Stimulated activated CD8-positive, alpha-beta memory T cell treated with anti-CD3 and anti-CD28 coated beads, Interleukin-7, amount 100 ng/mL, for 1 hour (primary cell): ENCODE measurements around the gene FAM83C.

Source experiments
- DNase-seq, 2 donors: peaks; one replicate each; pipeline ENCODE4 v3.0.0-alpha.2; 2020; ENCODE audit warnings: low read depth in 2 of 2

The FAM83C gene

DNA sequence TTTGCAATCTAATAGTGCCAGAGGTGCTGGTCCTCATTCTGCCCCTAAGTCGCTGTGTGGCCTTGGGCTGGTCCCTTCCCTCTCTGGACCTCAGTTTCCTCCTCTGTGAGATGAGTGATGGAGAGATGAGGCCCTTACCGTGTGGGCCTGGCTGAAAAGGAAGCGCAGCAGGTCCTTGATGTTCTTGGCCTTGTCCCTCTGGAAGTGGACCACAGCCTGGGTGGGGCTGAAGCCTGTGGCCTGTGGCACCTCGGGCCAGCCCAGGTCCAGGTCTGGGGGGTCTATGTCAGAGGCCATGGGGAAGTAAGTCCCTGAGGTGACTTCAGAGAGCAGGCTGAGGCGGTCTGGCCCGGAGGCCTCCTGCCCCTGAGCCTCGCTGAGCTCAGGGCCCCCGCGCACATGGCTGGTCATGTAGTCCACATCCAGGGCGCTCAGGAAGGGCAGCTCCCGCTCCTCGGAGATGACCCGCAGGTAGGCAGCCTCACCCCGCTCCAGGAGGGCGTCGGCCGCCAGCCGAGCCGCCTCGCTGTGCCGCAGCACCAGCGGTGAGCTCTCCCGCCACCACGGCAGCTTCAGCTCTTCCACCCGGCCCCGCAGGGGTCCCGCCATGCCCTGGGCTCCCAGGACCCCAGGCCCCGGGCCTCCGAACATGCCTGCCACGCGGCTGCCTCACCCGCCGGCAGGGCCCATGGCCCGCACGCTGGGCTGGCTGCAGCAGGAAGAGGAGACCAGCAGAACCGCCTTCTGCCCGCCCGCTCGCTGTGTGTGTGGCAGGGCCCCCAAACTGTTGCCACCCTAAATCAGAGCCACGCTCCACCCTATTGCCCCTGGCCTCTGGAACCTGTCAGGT is at the start of gene FAM83C:
Gene FAM83C (minus strand): TSS at position 772 of the 850 bp plus-strand sequence. CDS start 121 bp downstream, at position 651.
- no peak for DNase-seq

- no peak for DNase-seq
Measured at GRCh38 chr20:35341366-35342028, 49.3 kb upstream of the FAM83C start.

DNA sequence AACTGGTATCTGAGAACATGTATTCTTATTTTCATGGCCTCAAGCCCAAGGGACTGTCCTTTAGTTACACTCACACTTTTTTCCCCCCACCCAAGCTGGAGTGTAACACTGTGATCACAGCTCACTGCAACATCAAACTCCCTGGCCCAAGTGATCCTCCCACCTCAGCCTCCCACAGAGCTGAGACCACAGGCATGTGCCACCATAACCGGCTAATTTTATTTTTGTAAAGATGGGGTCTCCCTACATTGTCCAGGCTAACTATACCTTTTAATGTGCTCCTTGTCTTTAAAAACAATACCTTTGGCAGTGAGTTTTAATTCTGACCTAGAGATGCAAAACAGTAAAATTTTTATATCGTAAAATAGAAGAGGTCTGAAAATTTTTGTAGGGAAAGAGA is 48.2 kb upstream of the FAM83C start:
- no peak for DNase-seq

- no peak for DNase-seq
Measured at GRCh38 chr20:35339636-35340035, 47.4 kb upstream of the FAM83C start.

DNA sequence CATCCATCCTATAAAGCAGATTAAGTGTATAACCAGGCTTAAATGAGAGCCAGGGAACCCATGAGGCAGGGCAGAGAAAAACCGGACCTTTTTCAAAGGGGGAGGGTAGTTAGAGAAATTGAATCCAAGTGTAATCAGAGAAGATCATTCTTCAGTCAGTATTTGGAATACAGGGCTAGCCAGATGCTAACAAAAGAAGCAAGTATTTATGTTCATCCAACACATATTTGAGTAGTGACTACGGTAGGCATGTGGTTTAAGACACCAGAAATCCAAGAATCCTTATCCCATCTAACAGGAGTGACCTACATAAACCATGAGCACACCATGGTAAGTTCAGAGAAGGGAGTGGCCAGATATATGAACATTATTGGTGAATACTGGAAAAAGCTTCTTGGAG is 46.8 kb upstream of the FAM83C start:
- DNase-seq, result no peak

DNA sequence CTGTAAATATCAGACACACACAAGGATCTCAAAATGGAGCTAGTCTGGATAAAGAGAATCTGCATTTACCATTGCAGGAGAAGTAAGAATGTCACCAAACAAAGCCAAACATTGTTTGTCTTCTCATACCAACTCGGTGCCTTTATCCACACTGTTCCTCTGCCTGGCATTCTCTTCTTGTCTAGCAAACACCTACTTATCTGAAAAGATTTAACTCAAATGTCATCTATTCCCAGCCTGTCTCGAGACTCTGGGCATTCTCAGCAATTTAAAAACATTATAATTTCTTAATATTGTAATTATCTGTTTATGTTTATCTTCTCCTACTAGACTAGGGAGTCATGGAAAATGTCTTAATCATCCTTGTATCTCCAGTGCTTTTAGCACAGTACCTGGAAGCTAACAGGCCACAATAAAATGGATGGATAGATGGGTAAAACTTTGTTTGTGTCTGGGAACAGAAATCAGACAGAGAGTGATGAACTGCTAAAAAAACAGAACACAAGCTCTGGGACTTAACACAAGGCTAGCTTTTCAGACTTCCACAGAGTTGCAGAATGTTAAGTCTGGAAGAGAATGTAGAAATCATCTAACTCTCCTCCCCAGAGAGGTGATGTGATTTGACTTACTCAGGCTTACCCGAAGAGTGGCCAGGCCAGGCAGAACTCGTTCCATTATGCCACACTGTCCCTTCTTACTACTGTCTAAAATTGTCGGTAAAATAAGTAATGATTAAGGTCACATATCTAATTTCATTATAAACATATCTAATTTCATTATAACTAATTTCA is 42.3 kb upstream of the FAM83C start:
- DNase-seq, result no peak

GRCh38 chr20:35333606-35334005 is 41.4 kb upstream of the FAM83C start:
- no peak for DNase-seq

DNA sequence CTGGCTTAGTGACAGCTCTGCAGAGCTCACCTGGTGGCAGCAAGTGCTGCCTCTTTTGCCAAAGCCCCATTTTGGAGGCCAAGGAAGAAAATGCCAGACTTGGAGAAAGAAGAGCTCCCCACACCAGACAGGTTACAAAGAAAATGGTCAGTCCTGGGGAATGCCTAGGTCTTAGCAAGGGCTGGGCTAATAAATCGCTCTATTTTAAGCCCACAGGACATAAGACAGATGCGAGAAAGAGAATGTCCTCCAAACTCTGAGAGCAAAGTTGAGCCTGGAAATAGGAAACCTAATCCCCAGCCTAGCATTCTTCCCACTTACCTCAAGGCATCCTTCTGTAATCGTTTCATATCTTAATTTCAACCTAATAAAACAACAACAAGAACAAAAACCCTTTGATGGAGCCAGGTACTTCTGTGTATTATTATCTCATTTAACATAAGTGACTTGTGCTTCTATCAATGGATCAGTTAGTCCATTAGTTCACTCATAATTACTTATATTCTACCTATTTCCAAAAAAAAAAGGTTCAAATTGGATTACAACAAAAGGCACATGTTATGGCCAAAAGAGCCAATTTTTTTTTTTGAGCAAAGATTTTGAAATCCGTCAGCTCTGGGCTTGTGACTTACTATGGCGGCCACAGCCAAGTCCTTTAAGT is 40.4 kb upstream of the FAM83C start:
- DNase-seq, result no peak

GRCh38 chr20:35329435-35330139 is 37.4 kb upstream of the FAM83C start:
- DNase-seq, result no peak

DNA sequence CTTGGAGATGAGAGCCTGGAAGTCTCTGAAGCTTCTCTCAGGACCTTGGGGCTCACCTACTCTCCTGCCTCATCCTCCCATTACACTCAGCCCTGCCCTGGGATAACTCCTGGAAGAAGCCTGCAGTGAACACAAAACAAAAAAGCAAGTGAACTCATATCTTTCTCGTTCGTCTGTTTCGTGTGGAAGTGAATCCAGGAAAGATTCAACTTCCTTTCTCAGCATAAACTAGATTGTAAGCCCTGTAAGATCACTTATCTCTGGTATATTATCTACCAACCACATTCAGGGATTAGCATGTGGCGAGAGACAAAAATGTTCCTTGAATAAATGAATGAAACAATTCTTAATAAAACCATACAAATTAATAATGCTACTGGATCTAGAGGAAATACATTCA is 36.5 kb upstream of the FAM83C start:
- no peak for DNase-seq

GRCh38 chr20:35328095-35328685 is 36.0 kb upstream of the FAM83C start:
- DNase-seq, result no peak

DNA sequence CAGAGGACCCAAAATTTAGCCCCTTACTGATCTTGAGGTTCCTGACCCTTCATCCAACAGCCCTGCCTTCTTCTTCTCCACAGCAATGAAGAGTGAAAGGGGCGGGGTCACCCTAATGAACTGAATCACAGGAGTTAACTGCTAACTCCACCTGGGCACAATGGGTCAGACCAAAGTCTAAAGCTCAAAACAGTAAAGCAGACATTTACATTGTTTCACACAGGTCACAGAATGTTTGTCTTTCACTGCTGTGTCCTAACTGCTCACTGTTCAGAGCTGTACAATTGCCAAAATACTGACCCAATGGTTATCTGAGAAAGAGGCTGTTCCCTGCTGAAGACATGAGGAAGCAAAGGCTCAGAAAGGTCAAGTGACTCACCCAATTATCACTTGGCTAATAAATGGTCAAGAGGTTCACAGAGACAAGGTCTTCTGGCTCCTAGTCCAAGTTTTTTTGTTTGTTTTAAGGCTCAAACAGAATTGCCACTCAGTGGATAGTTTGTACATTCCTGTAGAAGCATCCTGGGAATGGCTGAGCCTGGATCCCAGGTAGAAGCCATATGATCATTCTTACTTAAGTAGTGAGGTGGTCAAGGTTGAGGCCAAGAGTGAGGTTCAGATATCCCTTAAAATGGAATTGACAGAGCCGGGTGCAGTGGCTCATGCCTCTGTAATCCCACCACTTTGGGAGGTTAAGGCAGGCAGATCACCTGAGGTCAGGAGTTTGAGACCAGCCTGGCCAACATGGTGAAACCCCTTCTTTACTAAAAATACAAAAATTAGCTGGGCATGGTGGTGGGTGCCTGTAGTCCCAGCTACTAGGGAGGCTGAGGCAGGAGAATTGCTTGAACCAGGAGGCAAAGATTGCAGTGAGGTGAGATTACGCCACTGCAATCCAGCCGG is 35.1 kb upstream of the FAM83C start:
- no peak for DNase-seq

- DNase-seq, result no peak
Measured at GRCh38 chr20:35326740-35327073, 34.5 kb upstream of the FAM83C start.

GRCh38 chr20:35326021-35326739 is 34.0 kb upstream of the FAM83C start:
- no peak for DNase-seq

GRCh38 chr20:35325401-35325800 is 33.2 kb upstream of the FAM83C start:
- DNase-seq, result no peak

DNA sequence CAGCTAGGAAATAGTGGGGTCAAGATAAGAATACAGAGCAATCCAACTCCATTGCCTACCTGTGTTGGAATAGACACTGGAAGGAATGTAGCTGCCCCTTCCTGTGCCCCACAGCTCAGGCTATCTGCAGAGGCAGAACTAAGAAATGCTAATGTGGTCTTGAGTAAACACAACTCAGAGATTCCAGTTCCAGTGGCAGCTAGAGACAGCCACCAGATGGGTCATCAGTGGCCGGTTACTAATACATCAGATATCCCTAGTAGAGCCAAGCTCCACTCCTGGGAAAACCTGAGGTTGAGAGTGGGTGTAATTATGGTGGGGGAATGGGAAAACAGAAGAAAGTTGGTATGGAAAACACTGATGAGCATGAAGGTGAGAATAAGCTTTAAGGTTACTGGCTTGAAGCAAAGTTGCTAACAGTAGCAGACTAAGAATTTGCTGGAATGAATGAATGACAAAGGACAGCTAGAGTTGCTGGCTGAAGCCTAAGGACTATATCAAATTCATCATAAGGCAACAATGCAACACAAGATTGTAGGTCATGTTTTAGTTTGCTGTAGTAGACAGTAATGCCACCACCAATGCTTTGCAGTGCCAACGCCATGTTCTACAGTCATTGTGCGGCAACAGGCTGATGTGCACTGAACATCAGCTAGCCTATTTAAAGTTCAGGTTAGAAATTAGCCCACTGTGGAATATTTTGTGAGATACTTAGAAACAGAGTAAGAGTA is 28.3 kb upstream of the FAM83C start:
- DNase-seq, result no peak

GRCh38 chr20:35319871-35320197 is 27.6 kb upstream of the FAM83C start:
- no peak for DNase-seq

GRCh38 chr20:35319192-35319870 is 27.1 kb upstream of the FAM83C start:
- no peak for DNase-seq
